GM20000 (cell line): ENCODE measurements around the gene STARD13.

ENCODE experiments used
- DNase-seq: peaks from one replicate; pipeline ENCODE4 v3.0.0; 2012; ENCODE audit warnings: low spot score
- TF ChIP-seq, protein P1 (sequence below): IDR thresholded peaks from 2 replicates; pipeline ENCODE4 v1.5.1; 2012; ENCODE audit warnings: mild to moderate bottlenecking, control low read depth; ENCODE audit errors: extremely low read depth, missing control alignments

The STARD13 gene

DNA sequence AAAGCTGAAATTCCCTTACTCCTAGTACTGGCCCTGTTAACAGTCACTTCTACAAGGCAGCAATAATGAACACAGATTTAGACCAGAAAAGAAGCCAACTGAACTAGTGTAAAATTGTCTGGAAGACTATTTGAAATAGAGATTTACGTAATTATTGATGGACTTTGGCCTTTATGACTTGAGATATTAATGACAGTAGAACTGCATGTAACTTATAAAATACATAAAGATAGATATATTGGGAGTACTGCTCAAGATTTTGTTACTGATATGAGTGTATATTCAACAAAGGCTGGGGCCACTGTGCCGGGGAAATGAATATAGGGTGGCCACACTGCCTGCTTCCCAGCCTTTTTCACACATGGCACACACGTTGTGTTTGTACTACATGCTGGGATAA, 88.8 kb downstream of the STARD13 start:
- DNase-seq, result no peak
- TF ChIP-seq, protein P1, sequence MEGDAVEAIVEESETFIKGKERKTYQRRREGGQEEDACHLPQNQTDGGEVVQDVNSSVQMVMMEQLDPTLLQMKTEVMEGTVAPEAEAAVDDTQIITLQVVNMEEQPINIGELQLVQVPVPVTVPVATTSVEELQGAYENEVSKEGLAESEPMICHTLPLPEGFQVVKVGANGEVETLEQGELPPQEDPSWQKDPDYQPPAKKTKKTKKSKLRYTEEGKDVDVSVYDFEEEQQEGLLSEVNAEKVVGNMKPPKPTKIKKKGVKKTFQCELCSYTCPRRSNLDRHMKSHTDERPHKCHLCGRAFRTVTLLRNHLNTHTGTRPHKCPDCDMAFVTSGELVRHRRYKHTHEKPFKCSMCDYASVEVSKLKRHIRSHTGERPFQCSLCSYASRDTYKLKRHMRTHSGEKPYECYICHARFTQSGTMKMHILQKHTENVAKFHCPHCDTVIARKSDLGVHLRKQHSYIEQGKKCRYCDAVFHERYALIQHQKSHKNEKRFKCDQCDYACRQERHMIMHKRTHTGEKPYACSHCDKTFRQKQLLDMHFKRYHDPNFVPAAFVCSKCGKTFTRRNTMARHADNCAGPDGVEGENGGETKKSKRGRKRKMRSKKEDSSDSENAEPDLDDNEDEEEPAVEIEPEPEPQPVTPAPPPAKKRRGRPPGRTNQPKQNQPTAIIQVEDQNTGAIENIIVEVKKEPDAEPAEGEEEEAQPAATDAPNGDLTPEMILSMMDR, result no peak

DNA sequence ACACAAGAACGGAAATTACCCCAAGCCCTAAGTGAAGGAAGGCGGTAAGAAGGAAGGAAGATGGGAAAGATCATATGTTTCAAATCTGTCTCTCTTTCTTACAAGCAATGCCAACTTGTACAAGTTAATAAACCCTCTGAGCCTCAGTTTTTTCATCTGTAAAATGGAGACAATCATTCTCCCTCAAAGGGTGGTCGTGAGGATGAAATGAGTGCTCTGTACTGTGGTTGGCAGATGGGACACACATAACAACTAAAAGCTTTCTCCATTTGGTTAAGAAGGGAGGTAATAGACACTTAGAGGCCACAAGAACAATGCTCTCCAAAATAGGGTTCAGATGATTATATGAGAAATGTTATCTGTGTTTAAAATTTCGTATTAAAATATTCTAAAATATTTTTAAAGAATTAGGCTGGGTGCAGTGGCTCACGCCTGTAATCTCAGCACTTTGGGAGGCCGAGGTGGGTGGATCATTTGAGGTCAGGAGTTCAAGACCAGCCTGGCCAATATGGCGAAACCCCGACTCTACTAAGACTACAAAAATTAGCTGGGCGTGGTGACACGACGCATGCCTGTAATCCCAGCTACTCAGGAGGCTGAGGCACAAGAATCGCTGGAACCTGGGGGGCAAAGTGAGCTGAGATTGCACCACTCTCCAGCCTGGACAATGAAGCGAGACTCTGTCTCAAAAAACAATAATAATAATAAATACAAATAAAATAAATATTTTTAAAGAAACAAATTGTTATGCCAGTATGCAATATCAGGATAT, 89.7 kb downstream of the STARD13 start:
- TF ChIP-seq, protein P1, result no peak
- DNase-seq, result no peak

- TF ChIP-seq, protein P1, result no peak
- peak; percentile 66 for DNase-seq
Observed at GRCh38 chr13:33194820-33195692, 90.5 kb downstream of the STARD13 start.

DNA sequence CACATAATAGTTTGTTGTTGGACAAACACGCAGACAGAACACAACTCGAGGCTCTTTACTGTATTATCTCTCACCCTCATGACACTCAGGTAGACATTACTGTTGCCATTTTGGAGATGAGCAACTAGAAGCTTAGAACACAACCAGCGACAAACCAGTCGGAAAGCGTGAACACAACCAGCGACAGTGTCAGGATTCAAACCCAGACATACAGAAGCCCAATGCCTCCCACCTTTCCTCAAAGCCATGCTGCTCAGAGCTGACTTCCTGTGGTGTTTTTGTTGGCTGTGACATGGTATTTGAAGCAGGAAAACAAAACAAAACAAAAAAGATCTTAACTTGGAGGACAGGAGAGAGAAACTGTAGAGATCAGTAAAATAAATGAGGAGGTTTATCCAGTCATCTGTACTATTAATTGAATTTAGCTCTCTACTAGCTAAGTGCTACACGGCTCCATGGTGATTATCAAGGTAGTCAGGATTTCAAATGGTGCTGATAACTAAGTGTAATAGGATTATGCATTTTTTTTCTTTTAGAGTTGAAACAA, 92.1 kb downstream of the STARD13 start:
- TF ChIP-seq, protein P1, result no peak
- DNase-seq, result no peak

DNA sequence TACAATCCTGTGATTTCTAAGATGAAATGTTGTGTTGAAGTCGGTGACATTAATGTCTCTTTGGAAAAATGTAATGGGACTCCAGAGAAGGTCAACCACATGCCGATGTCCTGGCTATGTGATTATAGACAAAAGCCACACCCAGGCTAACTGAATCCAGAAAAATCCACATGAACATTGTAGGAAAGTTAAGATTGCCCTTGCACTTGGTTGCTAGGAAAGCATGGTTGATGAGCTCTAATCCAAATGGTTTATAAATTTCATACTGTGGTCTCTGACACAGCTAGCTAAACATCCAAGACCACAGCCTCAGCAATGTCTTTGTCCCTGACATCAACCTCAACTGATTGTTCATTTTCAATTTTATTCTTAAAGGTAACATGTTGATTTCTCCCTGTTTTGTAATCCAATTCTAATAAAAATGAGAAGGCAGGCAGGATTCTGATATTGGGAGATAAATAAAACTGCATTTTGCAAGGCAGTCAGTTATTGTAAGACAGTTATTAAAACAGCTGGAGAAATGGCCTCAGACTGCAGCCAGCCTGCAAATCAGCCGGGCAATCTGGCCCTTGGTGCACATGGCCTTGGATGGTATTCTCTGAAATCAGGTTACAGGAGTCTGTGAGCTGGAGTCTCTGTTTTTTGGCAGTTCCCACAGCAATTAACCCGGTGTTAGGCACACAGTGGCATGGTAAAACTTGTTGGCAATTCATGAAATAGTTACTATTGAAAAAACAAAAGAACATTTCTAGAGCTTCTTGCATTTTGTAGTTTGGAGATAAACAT, 93.9 kb downstream of the STARD13 start:
- no peak for DNase-seq
- TF ChIP-seq, protein P1, result no peak

DNA sequence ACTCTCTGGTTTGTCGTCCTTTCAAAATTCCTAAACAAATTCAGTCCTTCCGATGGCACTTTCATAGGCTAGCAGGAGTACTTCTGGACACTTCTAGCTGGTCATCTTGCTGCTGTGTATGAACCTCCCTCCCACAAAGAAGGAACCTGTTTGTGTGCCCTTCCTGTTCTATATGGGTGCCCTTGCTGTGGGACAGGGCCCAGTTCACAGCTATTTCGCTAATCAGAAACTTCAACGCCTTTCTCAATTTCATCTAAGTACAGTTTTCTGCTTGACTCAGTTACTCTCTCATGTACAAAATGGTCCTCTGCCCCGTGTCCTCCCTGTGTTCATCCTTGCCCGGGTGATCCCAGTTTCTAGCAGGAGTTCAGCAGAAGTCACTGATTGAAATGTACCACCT, 96.1 kb downstream of the STARD13 start:
- TF ChIP-seq, protein P1, result no peak
- DNase-seq, result no peak
